ENCODE data around the gene ZMAT3.

- TF ChIP-seq, protein P1, sequence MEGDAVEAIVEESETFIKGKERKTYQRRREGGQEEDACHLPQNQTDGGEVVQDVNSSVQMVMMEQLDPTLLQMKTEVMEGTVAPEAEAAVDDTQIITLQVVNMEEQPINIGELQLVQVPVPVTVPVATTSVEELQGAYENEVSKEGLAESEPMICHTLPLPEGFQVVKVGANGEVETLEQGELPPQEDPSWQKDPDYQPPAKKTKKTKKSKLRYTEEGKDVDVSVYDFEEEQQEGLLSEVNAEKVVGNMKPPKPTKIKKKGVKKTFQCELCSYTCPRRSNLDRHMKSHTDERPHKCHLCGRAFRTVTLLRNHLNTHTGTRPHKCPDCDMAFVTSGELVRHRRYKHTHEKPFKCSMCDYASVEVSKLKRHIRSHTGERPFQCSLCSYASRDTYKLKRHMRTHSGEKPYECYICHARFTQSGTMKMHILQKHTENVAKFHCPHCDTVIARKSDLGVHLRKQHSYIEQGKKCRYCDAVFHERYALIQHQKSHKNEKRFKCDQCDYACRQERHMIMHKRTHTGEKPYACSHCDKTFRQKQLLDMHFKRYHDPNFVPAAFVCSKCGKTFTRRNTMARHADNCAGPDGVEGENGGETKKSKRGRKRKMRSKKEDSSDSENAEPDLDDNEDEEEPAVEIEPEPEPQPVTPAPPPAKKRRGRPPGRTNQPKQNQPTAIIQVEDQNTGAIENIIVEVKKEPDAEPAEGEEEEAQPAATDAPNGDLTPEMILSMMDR (IDR thresholded peaks at IDR 0.05): peak; percentile 79 to 82 (median 80)
- no peak for TF ChIP-seq POLR2A (IDR thresholded peaks at IDR 0.05)
These were observed 56.0 kb downstream of the ZMAT3 start for GRCh38 chr3:179015551-179016020.
